ENCODE data around the gene OCSTAMP.

OCSTAMP gene

DNA sequence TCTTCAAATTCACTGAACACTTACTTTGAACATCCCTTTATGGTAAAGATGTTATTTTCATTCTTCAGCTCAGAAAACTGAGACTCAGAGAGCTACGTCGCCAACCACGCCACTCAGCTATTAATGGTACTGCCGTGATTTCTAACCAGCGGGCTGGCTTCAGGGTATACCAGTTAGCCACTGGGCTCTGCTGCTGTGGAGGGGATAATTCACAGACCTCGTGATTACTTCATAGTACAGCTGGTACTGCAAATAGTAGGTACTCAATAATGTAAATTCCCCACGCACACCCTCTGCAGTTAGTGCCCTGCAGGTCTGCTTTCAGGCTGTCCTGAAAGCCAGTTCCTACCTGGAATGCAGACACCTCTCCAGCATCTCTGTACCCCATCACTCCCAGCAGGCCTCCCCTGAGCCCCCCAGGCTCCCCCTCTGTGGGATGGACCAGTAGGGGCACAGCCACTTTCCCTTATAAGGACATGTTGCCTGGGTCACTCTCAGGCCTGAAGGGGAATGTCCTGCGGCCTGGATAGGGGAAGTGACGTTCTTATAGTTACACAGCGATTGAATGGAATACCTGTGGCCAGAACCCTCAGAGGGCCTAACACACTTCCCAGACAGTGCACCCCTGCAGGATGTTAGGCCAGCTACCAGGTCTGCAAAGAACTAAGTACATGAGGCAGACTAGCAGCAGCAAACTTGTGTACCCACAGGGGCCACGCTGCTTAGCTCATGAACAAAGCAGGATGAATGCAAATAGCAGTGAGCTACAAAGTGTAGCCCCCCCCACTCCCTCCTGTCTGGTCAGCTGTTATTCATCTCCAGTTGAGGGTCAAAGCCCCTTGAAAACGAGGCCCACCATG, 1.3 kb upstream of the OCSTAMP start:
- no peak for TF ChIP-seq ZFX (IDR thresholded peaks at IDR 0.05)
- TF ChIP-seq CTCF (conservative IDR thresholded peaks at IDR 0.05): no peak
- H3K27ac ChIP-seq: no peak overlapping the region

DNA sequence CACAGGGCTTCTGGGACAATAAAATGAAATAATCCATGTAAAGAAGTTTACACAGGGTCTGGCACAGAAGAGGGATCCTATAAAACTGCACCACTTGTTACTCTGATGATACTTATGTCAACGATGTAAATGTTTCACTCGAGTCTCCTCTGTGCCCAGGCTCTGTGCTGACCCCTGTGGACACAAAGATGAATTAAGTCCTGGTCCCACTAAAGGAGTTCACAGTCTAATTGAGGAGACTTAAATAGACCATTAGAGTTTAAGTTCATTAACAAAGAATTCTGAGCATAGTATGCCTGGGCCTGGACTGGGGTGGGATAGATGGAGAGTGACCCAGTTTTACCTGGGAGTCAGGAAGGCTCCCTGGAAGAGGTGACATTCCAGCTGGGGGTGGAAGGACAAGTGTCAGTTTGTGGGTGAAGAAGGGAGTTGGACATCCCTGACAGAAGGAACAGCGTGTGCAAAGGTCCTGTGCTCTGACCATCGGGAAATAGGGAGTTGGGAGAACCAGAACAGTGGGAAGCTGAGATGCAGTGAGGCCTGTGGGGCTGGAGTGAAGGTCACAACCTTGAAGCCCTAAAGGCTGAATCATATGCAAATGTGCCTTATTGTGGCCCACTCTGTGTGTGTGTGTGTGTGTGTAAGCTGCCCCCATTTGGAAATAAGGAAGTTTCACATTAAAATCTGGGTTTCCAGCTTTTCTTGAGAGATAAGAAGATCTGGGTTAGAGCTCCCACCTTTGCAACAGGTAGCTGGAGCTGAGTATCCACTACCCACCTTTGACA, 1.1 kb downstream of the OCSTAMP start:
- TF ChIP-seq ZFX (IDR thresholded peaks at IDR 0.05) (no peak), CTCF (conservative IDR thresholded peaks at IDR 0.05) (peak; percentile 39)
- no peak overlapping the region for H3K27ac ChIP-seq

DNA sequence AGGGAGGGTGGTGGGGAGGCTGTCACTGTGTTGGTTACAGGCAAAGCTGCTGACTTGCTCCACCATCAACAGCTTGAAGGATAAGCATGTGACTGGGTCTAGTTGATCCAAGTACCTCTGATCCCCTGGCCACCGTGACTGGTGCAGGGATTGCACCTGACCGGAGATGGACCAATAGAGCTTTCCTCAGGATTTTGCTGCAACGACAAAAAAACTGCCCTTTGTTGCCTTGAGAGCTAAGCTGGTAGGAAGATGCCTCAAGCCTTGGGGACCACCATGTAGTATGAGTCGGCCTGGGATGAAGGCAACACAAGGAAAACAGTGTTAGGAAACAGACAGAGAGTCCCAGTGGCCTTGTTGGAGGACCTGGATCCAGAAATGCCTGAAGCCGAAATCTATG, 1.8 kb downstream of the OCSTAMP start:
- no peak overlapping the region for H3K27ac ChIP-seq
- TF ChIP-seq CTCF (conservative IDR thresholded peaks at IDR 0.05): no peak
- no peak for TF ChIP-seq ZFX (IDR thresholded peaks at IDR 0.05)

DNA sequence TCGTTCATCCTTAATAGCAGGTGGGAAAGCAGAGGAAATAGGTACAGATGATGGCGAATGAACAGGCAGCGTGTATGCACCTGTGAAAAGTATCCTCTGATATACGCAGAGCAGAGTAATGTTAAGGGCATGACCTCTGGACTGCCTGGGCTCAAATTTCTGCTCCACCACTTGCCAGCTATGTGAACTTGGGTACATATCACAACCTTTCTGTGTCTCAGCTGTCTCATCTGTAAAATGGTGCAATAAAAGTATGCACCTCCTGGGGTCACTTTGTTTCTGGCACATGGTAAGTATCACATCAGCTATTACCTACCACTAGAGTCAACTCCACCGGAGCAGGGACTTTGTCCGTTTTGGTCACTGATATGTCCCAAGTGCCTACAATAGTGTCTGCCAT, 2.5 kb downstream of the OCSTAMP start:
- H3K27ac ChIP-seq: no peak overlapping the region
- TF ChIP-seq ZFX (IDR thresholded peaks at IDR 0.05): no peak
- TF ChIP-seq CTCF (conservative IDR thresholded peaks at IDR 0.05): no peak

GRCh38 chr20:46546936-46547335, 3.5 kb downstream of the OCSTAMP start:
- TF ChIP-seq CTCF (conservative IDR thresholded peaks at IDR 0.05) (no peak), ZFX (IDR thresholded peaks at IDR 0.05) (no peak)
- no peak overlapping the region for H3K27ac ChIP-seq

DNA sequence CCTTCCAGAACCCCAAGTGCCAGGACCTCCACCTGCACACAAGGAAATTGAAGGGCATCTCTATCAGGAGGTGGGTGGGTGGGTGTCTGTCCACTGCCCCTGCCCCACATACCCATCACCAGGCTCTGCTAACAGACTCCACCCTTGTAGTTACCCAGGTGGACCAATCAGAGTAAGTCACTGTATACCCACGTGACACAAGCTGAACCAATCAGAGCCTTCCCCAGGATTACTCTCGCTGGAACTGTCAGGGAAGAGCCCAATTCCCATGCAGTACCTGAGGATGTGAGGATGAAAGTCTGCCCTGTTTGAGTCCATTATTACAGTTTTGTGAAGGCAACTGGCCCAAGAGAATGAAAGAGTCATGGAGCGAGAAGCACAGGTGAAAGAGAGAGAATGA, 4.2 kb downstream of the OCSTAMP start:
- TF ChIP-seq CTCF (conservative IDR thresholded peaks at IDR 0.05) (no peak), ZFX (IDR thresholded peaks at IDR 0.05) (no peak)
- no peak overlapping the region for H3K27ac ChIP-seq

DNA sequence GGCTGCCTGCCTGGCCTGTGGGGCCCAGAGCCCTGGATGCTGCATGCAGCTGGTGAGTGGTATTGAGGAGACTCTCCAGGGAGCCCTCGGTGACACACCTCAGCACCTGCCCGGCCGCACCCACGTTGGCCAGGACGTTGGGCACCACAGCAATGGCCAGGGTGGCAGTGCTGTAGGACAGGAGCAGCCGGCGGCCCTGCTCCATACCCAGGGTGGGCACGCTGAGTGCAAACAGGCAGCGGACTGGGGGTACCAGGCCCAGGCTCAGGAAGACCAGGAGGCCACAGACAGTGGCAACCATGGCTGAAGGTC, 4.7 kb downstream of the OCSTAMP start:
- TF ChIP-seq ZFX (IDR thresholded peaks at IDR 0.05): no peak
- H3K27ac ChIP-seq: no peak overlapping the region
